Esophagus (tissue), 2 donors: ENCODE data around the gene SLC24A3. TPM values are rescaled to one million over a fixed set of nuclear protein-coding genes. Genes with fewer than 3 reads are reported as not detected.

Source experiments
- H3K27ac ChIP-seq, 2 donors: one replicate each; pipeline ENCODE4 v1.5.1; 2013; ENCODE audit warnings: low read depth in 2 of 2, mild to moderate bottlenecking in 2 of 2, inconsistent platforms in 1 of 2, low read length in 1 of 2, moderate library complexity in 1 of 2
- H3K27me3 ChIP-seq, 2 donors: one replicate each; pipeline ENCODE4 v1.6.1; 2013; ENCODE audit warnings: low read length in 2 of 2, control low read depth in 1 of 2, mild to moderate bottlenecking in 1 of 2; ENCODE audit not compliant: insufficient read depth in 2 of 2, control insufficient read depth in 1 of 2
- H3K36me3 ChIP-seq, 2 donors: one replicate each; pipeline ENCODE4 v1.6.1; 2013; ENCODE audit warnings: low read length in 1 of 2; ENCODE audit not compliant: control insufficient read depth in 2 of 2, insufficient read depth in 2 of 2
- H3K4me1 ChIP-seq, 2 donors: one replicate each; pipeline ENCODE4 v1.6.1; 2013; ENCODE audit warnings: low read length in 1 of 2; ENCODE audit not compliant: control insufficient read depth in 2 of 2, insufficient read depth in 2 of 2
- H3K4me3 ChIP-seq, 2 donors: one replicate each; pipeline ENCODE4 v1.5.1; 2013; ENCODE audit warnings: low read length in 2 of 2, mild to moderate bottlenecking in 2 of 2, low read depth in 1 of 2, moderate library complexity in 1 of 2
- H3K9me3 ChIP-seq, 2 donors: one replicate each; pipeline ENCODE4 v1.6.1; 2013; ENCODE audit warnings: mild to moderate bottlenecking in 2 of 2, low read depth in 1 of 2, low read length in 1 of 2, moderate library complexity in 1 of 2; ENCODE audit not compliant: control insufficient read depth in 2 of 2, insufficient read depth in 1 of 2
- WGBS, 2 donors: extraction: QIAGEN DNeasy Blood & Tissue Kit; methylation state at CpG; one replicate each; pipeline ENCODE4 v1.1.7; 2013; 5-methylcytosine and 5-hydroxymethylcytosine counted together
- polyA plus RNA-seq, 2 donors: library from polyadenylated mRNA; stranded (reverse); fragments of 200-250 nt; gene quantifications; one replicate each; pipeline ENCODE4 v1.2.3, GENCODE V29; 2013
- donor health status: healthy with polysubstance abuse.
- donor health status: Bipolar disorder and iron deficiency.

SLC24A3 gene
- polyA plus RNA-seq, 2 donors, result 6.5 to 7.3 TPM

DNA sequence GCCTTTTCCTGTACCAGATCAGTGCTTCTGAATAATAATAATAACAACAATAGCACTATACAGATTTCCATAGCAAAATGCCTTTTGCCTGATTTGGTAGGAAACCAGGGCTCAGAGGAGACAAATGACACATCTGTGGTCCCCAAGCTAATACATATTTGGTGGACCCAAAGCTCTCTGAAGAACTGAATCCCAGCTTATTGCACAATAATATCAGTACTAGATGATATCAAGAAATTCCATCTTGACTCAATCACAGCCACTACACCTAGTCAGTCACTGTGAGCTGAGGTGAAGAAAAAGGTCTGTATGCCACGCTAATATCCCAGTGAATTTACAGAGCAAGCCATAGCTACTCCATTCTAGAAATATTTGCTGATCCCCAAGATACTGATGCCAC is 275.0 kb downstream of the SLC24A3 start:
- H3K27ac ChIP-seq, result no peak overlapping the region
- no peaks in the 10 kb centered on the region for H3K9me3 ChIP-seq
- H3K4me1 ChIP-seq, result peaks cover 0 to 2% of the 10 kb centered on the region in 2 donors
- WGBS, 2 donors, result 88 to 94% methylated on average over 1 of the region's 1 CpG
- H3K27me3 ChIP-seq, result no peaks in the 10 kb centered on the region
- no peaks in the 10 kb centered on the region for H3K36me3 ChIP-seq
- no peak overlapping the region for H3K4me3 ChIP-seq

GRCh38 chr20:19491241-19491640 is 278.8 kb downstream of the SLC24A3 start:
- no peaks in the 10 kb centered on the region for H3K36me3 ChIP-seq
- H3K4me3 ChIP-seq, result no peak overlapping the region
- no peaks in the 10 kb centered on the region for H3K9me3 ChIP-seq
- H3K27ac ChIP-seq, result no peak overlapping the region
- 67 to 82% methylated on average over 4 of the region's 4 CpGs for whole genome bisulfite sequencing, 2 donors
- no peaks in the 10 kb centered on the region for H3K27me3 ChIP-seq
- peaks cover 0 to 2% of the 10 kb centered on the region in 2 donors for H3K4me1 ChIP-seq

DNA sequence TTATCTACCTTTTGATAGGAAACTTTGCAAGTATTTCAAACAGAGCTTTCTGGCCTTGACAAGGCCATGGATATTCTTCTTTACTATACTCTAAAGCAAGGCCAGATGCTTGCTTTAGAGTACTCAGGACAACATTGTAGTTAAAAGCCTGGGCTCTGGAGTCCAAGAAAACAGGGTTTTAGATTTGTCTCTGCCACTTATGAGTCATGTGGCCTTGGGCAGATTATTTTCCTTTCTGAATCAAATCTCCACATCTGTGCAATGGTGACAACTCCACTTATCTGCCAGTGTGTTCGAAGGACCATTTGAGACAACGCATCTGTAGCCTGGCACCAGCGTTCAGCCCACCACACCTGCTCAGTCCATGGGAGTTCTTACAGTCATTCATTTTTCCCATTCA is 279.7 kb downstream of the SLC24A3 start:
- WGBS, 2 donors, result 81 to 83% methylated on average over 3 of the region's 3 CpGs
- H3K4me1 ChIP-seq, result peaks cover 0 to 2% of the 10 kb centered on the region in 2 donors
- no peaks in the 10 kb centered on the region for H3K9me3 ChIP-seq
- H3K27ac ChIP-seq, result no peak overlapping the region
- no peaks in the 10 kb centered on the region for H3K36me3 ChIP-seq
- H3K4me3 ChIP-seq, result no peak overlapping the region
- no peaks in the 10 kb centered on the region for H3K27me3 ChIP-seq

DNA sequence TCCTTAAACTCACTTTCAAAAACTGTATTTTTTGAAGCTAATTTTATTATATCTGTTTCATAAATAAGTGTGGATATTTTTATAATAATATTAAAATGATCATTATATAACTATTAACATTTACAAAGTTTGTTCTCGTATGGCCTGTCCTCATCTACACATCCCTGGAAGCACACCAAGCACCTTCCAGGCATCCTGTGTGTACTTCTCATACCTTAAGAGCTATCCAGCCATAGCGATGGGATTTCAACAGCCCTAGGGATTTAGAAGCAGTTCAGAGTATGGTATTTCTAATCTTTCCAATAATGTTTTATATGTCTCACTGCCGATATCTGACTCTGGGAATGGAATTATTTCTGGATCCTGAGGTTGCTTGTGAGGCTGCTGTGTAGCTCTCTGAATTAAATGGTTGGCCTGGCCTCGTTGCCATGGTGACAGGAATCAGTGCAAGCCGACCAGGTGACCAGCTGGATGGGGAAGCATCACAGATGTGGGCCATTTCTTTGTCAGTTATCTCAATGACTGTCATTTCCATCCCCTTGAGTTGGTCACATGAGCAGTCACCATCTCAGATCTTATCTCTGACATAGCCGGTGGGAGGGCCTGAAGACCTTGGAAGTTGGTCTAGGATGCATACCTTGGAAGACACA is 280.4 kb downstream of the SLC24A3 start:
- H3K9me3 ChIP-seq, result no peaks in the 10 kb centered on the region
- no peaks in the 10 kb centered on the region for H3K36me3 ChIP-seq
- H3K27me3 ChIP-seq, result no peaks in the 10 kb centered on the region
- WGBS, 2 donors, result 67 to 70% methylated on average over 6 of the region's 6 CpGs
- H3K4me1 ChIP-seq, result peaks cover 0 to 2% of the 10 kb centered on the region in 2 donors
- no peak overlapping the region for H3K27ac ChIP-seq
- no peak overlapping the region for H3K4me3 ChIP-seq

- Histone ChIP-seq H3K9me3 (no peaks in the 10 kb centered on the region), H3K36me3 (no peaks in the 10 kb centered on the region), H3K27ac (no peak overlapping the region), H3K4me1 (peaks cover 0 to 2% of the 10 kb centered on the region in 2 donors), H3K4me3 (no peak overlapping the region), H3K27me3 (no peaks in the 10 kb centered on the region)
- 62 to 63% methylated on average over 7 of the region's 7 CpGs for WGBS, 2 donors
Measured at GRCh38 chr20:19493794-19494495, 281.5 kb downstream of the SLC24A3 start.

- Histone ChIP-seq H3K27me3 (no peaks in the 10 kb centered on the region), H3K36me3 (no peaks in the 10 kb centered on the region), H3K4me3 (no peak overlapping the region), H3K4me1 (no peaks in the 10 kb centered on the region), H3K9me3 (no peaks in the 10 kb centered on the region), H3K27ac (no peak overlapping the region)
- 71 to 72% methylated on average over 12 of the region's 12 CpGs for WGBS, 2 donors
Measured at GRCh38 chr20:19495905-19496703, 283.7 kb downstream of the SLC24A3 start.

DNA sequence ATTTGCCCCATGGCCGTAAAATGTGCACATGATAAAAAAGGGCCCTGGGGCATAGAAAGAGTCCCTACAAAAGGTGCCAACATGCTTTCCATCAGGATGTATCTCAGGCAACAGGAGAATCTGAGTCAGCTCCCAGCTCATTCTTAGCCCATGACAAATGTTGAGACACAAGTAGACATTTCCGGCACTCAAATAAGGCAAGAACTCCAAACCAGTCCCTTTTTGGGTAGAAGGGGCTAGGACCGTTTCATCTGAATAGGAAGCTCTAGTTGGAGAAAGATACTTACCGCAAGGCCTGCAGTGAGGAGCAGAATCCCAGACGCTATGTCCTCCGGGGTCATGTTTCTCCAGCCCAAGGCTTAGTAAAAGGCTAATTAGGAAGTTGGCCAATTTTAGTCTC is 284.6 kb downstream of the SLC24A3 start:
- no peaks in the 10 kb centered on the region for H3K36me3 ChIP-seq
- H3K9me3 ChIP-seq, result no peaks in the 10 kb centered on the region
- H3K4me3 ChIP-seq, result no peak overlapping the region
- H3K27ac ChIP-seq, result no peak overlapping the region
- WGBS, 2 donors, result 88 to 89% methylated on average over 6 of the region's 6 CpGs
- H3K4me1 ChIP-seq, result no peaks in the 10 kb centered on the region
- H3K27me3 ChIP-seq, result no peaks in the 10 kb centered on the region

GRCh38 chr20:19498756-19499155 is 286.3 kb downstream of the SLC24A3 start:
- Histone ChIP-seq H3K36me3 (no peaks in the 10 kb centered on the region), H3K27ac (no peak overlapping the region), H3K4me1 (no peaks in the 10 kb centered on the region), H3K4me3 (no peak overlapping the region), H3K9me3 (no peaks in the 10 kb centered on the region), H3K27me3 (no peaks in the 10 kb centered on the region)
- 75 to 78% methylated on average over 5 of the region's 5 CpGs for WGBS, 2 donors

GRCh38 chr20:19501476-19502115 is 289.2 kb downstream of the SLC24A3 start:
- WGBS, 2 donors, result 85 to 86% methylated on average over 4 of the region's 4 CpGs

More at GRCh38 chr20:19501476-19502115, 289.2 kb downstream of the SLC24A3 start:
- Histone ChIP-seq H3K4me1 (no peaks in the 10 kb centered on the region), H3K27me3 (no peaks in the 10 kb centered on the region), H3K36me3 (no peaks in the 10 kb centered on the region), H3K4me3 (no peak overlapping the region), H3K27ac (no peak overlapping the region), H3K9me3 (no peaks in the 10 kb centered on the region)
